Right lobe of liver (tissue), 6 donors: ENCODE results near the gene MMAB. TPM values are rescaled to one million over a fixed set of nuclear protein-coding genes. Genes with fewer than 3 reads are reported as not detected.

Experiments used
- ATAC-seq, 4 donors: fragments of 200-7000 bp; cut with Tn5 transposase; one replicate each; pipeline ENCODE4 v1.9.1; 2020; ENCODE audit warnings: mild to moderate bottlenecking in 4 of 4, moderate library complexity in 4 of 4
- DNase-seq, 3 donors: peaks; one replicate each; pipeline ENCODE4 v3.0.0-alpha.2; 2020
- H3K27ac ChIP-seq, 3 donors: fragments of 200-600 bp; one replicate each; pipeline ENCODE4 v1.8.0; 2022
- H3K27me3 ChIP-seq, 2 donors: fragments of 200-600 bp; one replicate each; pipeline ENCODE4 v1.8.0; 2022
- H3K36me3 ChIP-seq, 4 donors: fragments of 200-600 bp; sonication (generic) in 1 of 4; one replicate each; pipeline versions ENCODE4 v1.5.1 to v1.8.0; 2017 to 2022; ENCODE audit warnings: control low read depth in 1 of 4
- H3K4me1 ChIP-seq, 4 donors: fragments of 200-600 bp; sonication (generic) in 1 of 4; one replicate each; pipeline versions ENCODE4 v1.5.1 to v1.8.0; 2017 to 2022; ENCODE audit warnings: control low read depth in 1 of 4
- H3K4me3 ChIP-seq, 3 donors: fragments of 200-600 bp; one replicate each; pipeline ENCODE4 v1.8.0; 2022
- H3K9me3 ChIP-seq, 4 donors: fragments of 200-600 bp; sonication (generic) in 1 of 4; one replicate each; pipeline versions ENCODE4 v1.5.1 to v1.8.0; 2017 to 2022; ENCODE audit warnings: control low read depth in 1 of 4
- POLR2A ChIP-seq: fragments of 450-650 bp; IDR thresholded peaks from one replicate; pipeline ENCODE4 v1.6.1; 2017; ENCODE audit warnings: antibody characterized with exemption, mild to moderate bottlenecking
- WGBS: methylation state at CpG from one replicate; pipeline ENCODE4 v1.1.6; 2018; ENCODE audit warnings: low coverage, low lambda C conversion rate; ENCODE audit not compliant: insufficient coverage; ENCODE audit errors: missing lambda C conversion rate; 5-methylcytosine and 5-hydroxymethylcytosine counted together
- intact Hi-C, 2 donors: fragments of 100-400 bp; cut with DNase I; formaldehyde crosslinking; loops; one replicate each; pipeline versions ENCODE4 v1.11.2 to v1.14.1; 2022
- total RNA-seq, 6 experiments: library from RNA; depleted of rRNA in 2 of 6; stranded (reverse); fragments of >200 nt in 2 of 6; fragmentation: NEBNext Ultra II Directional in 3 of 6; extraction: Animal tissue kit (Norgen Biotek cat#: 25700) in 3 of 6; gene quantifications; one replicate each; pipeline versions ENCODE4 v1.1.0 to v1.2.4, GENCODE V29; 2016 to 2023
- TF ChIP-seq, protein P1 (sequence below), 4 donors: fragments of 200-600 bp in 3 of 4; fragments of 450-650 bp in 1 of 4; IDR thresholded peaks; one replicate each; pipeline versions ENCODE4 v1.5.1 to v1.8.0; 2016 to 2022; ENCODE audit warnings: antibody characterized with exemption in 4 of 4, mild to moderate bottlenecking in 2 of 4
- donor health status: DM: no; HTN: yes; CAD: no.
- donor health status: DM: no; HTN: no; CAD: no.
- donor health status: DM: no; HTN: no; CAD: no.
- donor health status: DM: no; HTN: yes; CAD: no.
- donor health status: DM: no; HTN: yes; CAD: no.

The MMAB gene
- total RNA-seq, 6 experiments from 2014 or later = 42.6 to 99.8 (median 65.2) TPM

DNA sequence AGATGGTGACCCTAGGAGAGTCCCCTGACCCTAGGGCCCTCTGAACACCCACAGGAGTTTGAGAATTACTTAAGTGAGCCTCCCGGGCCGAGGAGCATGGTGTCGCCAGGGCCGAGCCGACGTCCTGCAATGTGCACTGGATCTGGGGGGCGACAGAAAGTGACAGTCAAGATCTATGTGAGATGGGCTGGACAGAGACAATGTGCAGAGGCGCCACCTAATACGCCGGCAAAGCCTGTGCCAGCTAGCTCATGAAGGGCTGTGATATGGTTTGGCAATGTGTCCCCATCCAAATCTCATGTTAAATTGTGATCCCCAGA is 11.6 kb downstream of the MMAB start:
- TF ChIP-seq, protein P1, sequence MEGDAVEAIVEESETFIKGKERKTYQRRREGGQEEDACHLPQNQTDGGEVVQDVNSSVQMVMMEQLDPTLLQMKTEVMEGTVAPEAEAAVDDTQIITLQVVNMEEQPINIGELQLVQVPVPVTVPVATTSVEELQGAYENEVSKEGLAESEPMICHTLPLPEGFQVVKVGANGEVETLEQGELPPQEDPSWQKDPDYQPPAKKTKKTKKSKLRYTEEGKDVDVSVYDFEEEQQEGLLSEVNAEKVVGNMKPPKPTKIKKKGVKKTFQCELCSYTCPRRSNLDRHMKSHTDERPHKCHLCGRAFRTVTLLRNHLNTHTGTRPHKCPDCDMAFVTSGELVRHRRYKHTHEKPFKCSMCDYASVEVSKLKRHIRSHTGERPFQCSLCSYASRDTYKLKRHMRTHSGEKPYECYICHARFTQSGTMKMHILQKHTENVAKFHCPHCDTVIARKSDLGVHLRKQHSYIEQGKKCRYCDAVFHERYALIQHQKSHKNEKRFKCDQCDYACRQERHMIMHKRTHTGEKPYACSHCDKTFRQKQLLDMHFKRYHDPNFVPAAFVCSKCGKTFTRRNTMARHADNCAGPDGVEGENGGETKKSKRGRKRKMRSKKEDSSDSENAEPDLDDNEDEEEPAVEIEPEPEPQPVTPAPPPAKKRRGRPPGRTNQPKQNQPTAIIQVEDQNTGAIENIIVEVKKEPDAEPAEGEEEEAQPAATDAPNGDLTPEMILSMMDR (IDR thresholded peaks at IDR 0.05) = no peak
- no peak for TF ChIP-seq POLR2A
- Histone ChIP-seq H3K9me3 (no peaks in the 10 kb centered on the region), H3K27ac (no peak overlapping the region), H3K27me3 (no peaks in the 10 kb centered on the region), H3K36me3 (peaks cover 0 to 32% (median 10%) of the 10 kb centered on the region in 4 donors), H3K4me3 (no peak overlapping the region), H3K4me1 (peaks cover 0 to 21% (median 10%) of the 10 kb centered on the region in 4 donors)
- intact Hi-C loops = no loop called here
- ATAC-seq = no peak
- no CpG with 5 or more reads among the region's 10 CpGs for WGBS
- DNase-seq = no peak

DNA sequence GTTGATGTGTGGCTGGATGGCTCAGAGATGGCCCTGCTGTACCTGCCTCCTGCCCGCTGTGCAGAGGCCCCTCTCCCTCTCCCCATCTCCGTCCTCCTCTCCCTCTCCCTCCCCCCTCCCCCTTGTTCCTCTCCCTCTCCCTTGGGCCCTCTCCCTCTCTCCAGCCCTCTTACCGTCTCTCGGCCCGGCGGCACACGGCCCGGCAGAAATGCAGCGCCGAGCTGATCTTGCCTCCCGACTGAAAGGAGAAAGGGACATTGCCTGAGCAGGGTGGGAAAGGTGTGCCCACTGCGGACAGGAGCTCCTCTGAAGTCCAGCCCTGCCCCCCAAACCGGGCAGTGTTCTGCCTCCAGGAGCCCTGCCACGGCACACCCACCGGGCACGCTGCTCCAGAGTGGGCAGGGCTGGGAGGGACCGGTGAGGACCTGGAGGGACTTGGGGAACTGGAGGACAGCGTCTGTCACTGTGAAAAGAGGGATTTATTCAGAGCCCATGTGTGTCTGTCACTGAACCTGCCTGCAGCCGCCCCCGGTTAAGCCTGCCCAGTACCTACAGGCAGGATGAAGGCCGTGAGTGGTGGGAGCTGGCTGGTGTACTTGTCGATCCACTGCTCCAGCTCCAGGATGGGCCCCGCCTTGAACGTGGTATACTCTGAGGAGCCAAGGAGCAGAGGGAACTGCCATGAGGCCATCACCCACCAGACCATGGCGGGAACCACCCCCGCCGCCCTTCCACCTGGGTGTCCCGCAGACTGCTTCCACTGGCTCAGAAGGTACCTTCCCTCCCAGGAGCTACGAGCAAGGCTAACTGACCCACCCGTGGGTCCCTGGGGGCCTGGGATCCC is 12.2 kb downstream of the MMAB start:
- intact Hi-C loops = no loop called here
- Histone ChIP-seq H3K9me3 (no peaks in the 10 kb centered on the region), H3K27ac (no peak overlapping the region), H3K4me3 (no peak overlapping the region), H3K36me3 (peaks cover 0 to 28% (median 7%) of the 10 kb centered on the region in 4 donors), H3K4me1 (peaks cover 0 to 24% (median 11%) of the 10 kb centered on the region in 4 donors), H3K27me3 (no peaks in the 10 kb centered on the region)
- ATAC-seq (no peak), DNase-seq (no peak)
- 82% methylated on average over 4 of the region's 30 CpGs for WGBS
- TF ChIP-seq POLR2A = no peak
- TF ChIP-seq, protein P1 (IDR thresholded peaks at IDR 0.05) = no peak

DNA sequence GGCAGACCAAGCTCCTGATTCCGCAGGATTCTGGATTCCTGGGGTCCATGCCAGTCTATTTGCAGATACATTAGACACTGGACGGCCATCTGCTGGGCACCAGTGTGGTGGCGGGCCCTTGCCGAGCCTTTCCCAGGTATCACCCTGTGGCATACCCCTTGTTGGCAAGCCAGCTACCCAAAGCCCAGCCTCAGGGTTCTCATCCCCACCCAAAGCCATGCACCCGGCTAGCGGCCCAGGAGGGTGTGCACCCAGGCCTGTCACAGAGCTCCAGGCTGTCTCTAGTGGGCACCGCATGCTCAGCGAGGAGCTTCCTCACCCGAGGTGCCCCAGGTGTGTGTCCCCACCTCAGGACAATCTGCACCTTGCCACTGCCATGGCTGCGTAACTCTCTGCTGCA is 13.7 kb downstream of the MMAB start:
- DNase-seq (peak in 1 of 3 donors; percentile 42), ATAC-seq (no peak)
- no peaks in the 10 kb centered on the region for H3K9me3 ChIP-seq
- H3K27me3 ChIP-seq = no peaks in the 10 kb centered on the region
- 95% methylated on average over 3 of the region's 10 CpGs for WGBS
- H3K36me3 ChIP-seq = peaks cover 0 to 15% (median under 1%) of the 10 kb centered on the region in 4 donors
- H3K4me1 ChIP-seq = peaks cover 0 to 35% (median 16%) of the 10 kb centered on the region in 4 donors
- H3K4me3 ChIP-seq = no peak overlapping the region
- intact Hi-C loops = no loop called here
- no peak overlapping the region for H3K27ac ChIP-seq
- TF ChIP-seq POLR2A = no peak
- TF ChIP-seq, protein P1 (IDR thresholded peaks at IDR 0.05) = no peak

DNA sequence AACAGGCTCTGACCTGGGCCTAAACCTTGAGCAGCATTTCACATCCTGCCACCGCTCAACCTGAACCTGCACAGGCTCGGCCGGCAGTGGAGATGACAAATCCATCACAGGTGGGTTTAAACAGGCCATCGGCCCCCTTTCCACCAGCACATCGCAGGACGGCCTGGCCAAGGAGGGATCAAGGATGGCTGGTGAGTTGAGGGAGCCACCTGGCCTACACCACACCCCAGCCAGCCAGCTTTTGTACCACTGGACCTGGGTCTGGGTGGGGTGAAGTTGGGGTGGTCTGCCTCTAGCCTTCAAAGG is 14.2 kb downstream of the MMAB start:
- WGBS = no CpG with 5 or more reads among the region's 6 CpGs
- Histone ChIP-seq H3K4me3 (no peak overlapping the region), H3K27me3 (no peaks in the 10 kb centered on the region), H3K9me3 (no peaks in the 10 kb centered on the region), H3K27ac (no peak overlapping the region), H3K4me1 (peaks cover 0 to 39% (median 16%) of the 10 kb centered on the region in 4 donors), H3K36me3 (peaks cover 0 to 11% (median 0%) of the 10 kb centered on the region in 4 donors)
- DNase-seq = peak in 1 of 3 donors; percentile 40
- intact Hi-C loops = no loop called here
- TF ChIP-seq, protein P1 (IDR thresholded peaks at IDR 0.05) = no peak
- no peak for TF ChIP-seq POLR2A
- no peak for ATAC-seq
